Measurements from ENCODE around the gene GNA12. TPM values are rescaled to one million over a fixed set of nuclear protein-coding genes. Genes with fewer than 3 reads are reported as not detected.
"Not testable (repeated sequence)": the region's sequence is repeated elsewhere in the genome, so short reads cannot be mapped to it uniquely, and the experiment has no call there.

GNA12 gene
- polyA plus RNA-seq, 12 donors, result 22.8 to 44.9 (median 29.2) TPM; not detected in 1

GRCh38 chr7:2870471-2870931 is 26.4 kb upstream of the GNA12 start:
- peak; percentile 63 for DNase-seq

DNA sequence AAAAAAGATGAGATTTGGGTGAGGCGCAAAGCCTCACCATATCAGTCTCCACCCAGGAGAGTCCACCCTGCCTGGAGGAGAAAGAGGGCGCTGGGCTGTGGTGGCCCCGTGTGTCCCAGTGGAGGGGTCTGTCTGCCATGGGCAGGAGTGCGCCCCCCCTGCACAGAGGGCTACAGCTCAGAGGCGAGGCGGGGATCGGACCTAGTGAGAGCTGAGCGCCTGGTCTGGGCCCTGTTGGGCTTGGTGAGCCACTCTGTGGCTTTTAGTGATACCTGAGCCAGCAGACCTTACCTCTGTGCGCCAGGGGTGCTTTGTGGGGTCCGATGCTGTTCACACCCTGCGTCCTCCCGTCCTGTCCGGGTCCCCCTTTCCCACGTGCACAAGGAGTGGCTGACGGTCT is 25.9 kb upstream of the GNA12 start:
- DNase-seq, result no peak

DNA sequence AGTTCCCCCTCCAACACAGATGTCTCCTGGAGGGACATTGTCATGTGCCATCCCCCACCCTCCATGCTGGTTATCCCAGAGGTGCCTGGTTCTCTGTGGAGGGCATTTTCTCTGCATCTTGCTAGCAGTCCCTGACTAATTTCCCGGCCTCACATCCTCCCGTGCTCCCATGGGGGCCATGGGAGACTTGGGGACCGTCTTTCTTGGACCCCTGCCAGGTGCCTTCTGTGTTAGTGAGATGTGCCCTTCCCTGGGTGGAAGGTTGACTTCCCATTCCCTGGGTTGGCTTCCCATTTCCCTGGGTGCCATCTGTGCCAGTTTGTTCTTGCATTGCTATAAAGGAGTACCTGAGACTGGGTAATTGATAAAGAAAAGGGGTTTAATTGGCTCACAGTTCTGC is 22.5 kb upstream of the GNA12 start:
- DNase-seq, result no peak

DNA sequence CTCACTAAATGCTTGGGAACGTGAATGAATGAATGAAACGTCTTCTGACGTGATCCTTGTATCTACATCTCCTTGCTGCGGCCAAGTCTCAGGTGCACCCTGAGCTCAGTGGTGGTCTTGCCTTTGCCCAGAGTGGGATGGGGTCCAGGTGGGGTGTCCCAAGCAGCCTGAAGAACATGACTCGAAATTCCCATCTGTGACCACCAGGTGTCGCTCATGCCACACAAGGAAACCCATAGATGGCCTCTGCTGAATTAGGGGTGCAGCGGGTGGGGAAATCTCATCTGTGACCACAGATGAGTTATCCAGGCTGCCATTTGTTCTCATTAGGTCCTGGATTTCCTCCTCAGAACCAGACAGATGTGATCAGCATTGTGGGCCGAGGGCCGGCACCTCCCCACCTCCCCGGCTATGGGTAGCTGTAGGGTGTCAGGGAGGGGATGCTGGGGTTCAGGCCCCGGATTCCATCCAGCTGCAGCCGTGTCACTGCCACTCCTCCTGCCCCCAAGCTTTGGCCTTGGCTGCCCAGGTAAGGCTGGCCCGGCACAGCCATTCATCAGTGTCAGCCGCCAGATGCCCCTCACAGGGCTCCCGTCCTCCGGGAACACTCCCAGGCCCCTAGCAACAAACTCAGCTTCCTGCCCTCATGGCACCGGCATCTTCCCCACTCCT is 21.0 kb upstream of the GNA12 start:
- DNase-seq, result peak; percentile 71

- DNase-seq, result no peak
Observed at GRCh38 chr7:2864204-2864985, 20.3 kb upstream of the GNA12 start.

DNA sequence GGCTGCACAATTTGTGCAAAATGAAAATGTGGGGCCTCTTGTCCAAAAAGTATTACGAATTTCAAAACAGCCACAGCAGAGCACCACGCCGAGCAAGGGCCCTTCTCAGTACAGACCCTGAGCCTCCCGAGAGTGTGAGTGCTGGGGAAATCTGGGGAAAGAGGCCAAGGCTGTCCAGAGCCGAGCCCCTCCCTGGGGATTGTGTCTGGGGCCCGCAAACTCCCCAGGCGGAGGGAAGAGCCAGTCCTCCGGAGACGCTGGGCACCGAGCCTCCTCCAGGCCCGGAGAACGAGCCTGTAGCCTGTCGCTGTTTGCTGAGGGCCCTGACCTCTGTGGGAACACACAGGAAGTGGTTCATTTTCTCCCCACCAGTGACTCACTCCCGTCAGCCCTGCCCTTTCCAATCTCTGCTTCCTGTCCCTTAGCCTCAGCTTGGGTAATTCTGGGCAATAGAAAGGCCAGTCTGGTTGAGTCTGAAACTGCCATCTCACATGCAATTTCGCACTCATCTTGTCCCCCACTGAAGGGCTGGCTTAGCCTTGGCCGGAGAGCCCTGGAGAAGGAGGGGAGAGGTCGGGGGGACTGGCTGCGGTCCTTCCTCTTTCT is 19.5 kb upstream of the GNA12 start:
- peak; percentile 57 for DNase-seq

GRCh38 chr7:2862831-2863361 is 18.8 kb upstream of the GNA12 start:
- DNase-seq, result no peak

GRCh38 chr7:2861509-2861908 is 17.4 kb upstream of the GNA12 start:
- DNase-seq, result no peak

GRCh38 chr7:2860627-2861133 is 16.6 kb upstream of the GNA12 start:
- DNase-seq, result no peak

GRCh38 chr7:2859952-2860351 is 15.8 kb upstream of the GNA12 start:
- DNase-seq, result no peak

DNA sequence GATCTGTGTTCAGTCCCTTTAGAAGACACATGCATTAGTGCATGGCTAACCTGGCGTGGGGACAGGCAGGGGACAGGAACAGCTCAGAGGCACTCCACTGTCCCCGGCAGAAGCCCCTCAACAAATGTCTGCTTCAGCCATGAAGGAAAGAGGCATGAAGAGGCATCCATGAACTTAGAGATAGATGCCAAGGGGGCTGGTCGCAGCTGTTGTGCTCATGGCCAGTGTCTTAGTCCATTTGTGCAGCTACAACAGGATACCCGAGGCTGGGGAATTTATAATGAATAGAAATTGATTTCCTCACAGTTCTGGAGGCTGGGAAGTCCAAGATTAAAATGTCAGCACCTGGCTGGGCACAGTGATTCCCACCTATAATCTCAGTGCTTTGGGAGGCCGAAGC is 14.5 kb upstream of the GNA12 start:
- no peak for DNase-seq

DNA sequence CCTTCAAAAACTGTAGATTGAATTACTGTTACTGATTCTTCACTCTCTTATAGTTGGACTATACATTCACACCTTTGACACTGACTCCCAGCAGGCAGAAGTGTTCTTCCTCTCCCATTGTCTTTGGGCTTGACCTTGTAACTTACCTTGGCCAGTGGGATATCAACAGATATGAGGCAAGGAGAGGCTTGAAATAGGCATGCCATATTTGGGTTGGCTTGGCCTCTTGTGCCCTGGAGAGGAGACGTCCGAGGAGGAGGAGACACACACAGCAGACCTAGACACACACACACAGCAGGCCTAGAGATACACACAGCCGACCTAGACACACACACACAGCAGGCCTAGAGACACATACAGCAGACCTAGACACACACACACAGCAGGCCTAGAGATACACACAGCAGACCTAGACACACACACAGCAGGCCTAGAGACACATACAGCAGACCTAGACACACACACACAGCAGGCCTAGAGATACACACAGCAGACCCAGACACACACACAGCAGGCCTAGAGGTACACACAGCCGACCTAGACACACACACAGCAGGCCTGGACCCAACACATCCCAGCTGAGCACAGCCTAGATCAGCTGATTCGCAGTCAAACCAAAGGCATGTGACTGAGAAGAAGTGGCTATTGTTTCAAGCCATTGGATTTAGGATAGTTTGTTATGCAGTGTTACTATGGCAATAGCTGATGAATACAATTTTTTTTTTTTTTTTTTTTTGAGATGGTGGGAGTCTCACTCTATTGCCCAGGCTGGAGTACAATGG is 12.5 kb upstream of the GNA12 start:
- DNase-seq, result no peak

- DNase-seq, result no peak
Observed at GRCh38 chr7:2855386-2855785, 11.3 kb upstream of the GNA12 start.

GRCh38 chr7:2853552-2853951 is 9.4 kb upstream of the GNA12 start:
- DNase-seq, result not testable (repeated sequence)

- DNase-seq, result no peak
Observed at GRCh38 chr7:2853147-2853546, 9.0 kb upstream of the GNA12 start.

DNA sequence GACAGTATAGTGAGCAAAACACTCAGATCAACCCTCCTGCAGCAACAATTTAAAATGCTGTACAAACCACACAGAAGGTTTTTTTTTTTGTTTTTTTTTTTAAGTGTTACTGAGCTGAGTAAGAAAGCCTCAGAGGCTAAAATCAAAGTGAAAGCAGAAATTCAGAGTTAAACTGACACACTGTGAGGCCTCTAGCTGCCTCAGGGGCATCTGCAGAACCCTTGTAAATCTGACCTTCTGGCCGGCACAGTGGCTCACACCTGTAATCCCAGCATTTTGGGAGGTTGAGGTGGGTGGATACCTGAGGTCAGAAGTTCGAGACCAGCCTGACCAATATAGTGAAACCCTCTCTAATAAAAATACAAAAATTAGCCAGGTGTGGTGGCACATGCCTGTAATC is 7.4 kb upstream of the GNA12 start:
- DNase-seq, result no peak

DNA sequence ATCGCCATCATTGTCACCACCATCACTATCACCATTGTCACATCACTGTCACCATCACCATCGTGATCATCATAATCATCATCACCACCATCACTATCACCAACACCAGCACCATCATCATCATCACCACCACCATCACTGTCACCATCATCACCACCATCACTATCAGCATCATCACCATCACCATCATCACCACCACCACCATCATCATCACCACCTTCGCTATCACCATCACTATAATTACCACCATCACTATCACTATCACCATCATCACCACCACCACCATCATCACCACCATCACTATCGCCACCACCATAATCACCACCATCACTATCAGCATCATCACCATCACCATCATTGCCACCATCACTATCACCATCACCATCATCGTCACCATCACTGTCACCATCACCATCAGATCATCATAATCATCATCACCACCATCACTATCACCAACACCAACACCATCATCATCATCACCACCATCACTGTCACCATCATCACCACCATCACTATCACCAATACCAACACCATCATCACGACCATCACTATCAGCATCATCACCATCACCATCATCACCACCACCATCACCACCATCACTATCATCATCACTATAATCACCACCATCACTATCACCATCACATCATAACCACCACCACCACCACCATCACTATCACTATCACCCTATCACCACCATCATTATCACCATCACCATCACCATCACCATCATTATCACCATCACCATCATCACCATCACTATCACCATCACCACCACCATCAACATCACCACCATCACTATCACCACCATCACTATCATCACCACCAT is 6.0 kb upstream of the GNA12 start:
- DNase-seq, result no peak

- DNase-seq, result no peak
Observed at GRCh38 chr7:2845034-2845592, 1.0 kb upstream of the GNA12 start.

GRCh38 chr7:2843711-2844152 is 376 bp downstream of the GNA12 start:
- DNase-seq, result no peak

DNA sequence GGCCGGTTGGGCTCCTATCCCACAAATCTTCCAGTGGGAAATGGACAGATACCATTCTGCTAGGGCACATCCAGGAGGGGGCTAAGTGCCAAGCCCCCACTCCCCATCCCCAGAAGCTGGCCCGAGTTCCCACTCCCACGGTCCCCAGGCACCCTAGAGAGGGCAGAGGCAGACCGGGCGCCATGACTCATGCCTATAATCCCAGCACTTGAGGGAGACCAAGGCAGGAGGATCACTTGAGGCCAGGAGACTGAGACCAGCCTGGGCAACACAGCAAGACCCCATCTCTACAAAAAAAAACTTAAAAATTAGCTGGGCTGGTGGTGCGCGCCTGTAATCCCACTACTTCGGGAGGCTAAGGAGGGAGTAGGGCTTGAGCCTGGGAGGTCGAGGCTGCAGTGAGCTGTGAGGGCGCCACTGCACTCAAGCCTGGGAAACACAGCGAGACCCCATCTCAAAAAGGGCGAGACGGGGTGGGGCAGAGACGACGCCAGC is 870 bp downstream of the GNA12 start:
- DNase-seq, result no peak

All from muscle of arm (tissue), 12 donors.